ENCODE measurements around the gene PPP2R5C.

Gene PPP2R5C

DNA sequence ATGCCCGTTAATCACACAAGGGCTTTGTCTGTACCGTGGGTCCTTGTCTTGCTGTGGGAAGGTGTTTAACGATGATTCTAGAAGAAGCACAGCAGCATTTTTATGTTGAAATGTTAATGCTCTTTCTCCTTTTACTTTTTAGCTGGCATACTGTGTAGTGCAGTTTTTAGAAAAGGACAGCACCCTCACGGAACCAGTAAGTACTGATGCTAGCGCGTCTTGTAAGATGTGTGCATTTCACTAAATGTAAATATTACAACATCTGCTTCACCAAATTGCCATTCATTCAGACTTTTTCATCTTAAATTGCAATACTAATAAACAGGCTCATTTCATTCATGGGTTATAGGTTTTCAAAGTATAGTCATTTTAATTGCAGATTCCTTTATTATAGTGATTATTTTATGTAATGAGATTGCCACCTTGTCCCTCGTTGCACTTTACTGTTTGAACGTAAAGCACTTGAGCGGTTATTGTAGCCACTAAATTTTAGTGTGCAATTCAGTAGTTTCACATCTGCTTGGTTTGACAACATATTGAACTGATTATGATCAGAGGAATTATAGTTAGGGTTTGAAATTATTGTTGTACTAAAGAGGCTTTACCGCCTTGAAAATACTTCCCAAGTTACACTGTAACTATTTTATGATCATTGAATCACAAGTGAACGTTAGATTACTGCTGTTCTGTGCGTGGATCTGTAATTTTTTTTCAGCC, 133.0 kb downstream of the PPP2R5C start:
- no peak for DNase-seq

DNA sequence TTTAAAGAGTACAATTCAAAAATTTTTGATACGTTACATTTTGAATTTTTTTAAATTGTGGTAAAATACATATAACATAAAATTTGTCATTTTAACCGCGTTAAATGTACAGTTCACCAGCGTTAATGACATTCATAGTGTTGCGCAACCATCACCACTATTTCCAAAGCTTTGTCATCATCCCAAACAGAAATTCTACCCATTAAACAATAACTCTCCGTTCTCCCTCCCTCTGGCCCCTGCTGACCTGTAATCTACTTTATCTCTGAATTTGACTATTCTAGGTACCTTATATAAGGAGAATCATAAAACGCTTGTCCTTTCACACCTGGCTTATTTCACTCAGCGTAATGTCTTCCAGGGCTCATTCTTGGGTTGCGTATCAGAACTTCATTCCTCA, 133.7 kb downstream of the PPP2R5C start:
- DNase-seq = no peak

DNA sequence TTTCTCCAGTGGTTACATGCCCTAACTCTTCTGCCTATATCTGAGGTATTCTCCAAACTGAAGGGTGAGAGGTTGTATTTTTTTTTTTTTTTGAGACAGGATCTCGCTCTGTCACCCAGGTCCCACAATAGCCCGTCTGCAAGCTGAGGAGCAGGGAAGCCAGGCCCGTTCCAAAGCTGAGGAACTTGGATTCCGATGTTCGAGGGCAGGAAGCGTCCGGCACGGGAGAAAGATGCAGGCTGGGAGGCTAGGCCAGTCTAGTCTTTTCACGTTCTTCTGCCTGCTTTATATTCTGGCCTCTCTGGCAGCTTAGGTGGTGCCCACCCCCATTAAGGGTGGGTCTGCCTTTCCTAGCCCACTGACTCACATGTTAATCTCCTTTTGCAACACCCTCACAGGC, 135.8 kb downstream of the PPP2R5C start:
- no peak for DNase-seq

GRCh38 chr14:101898416-101898815, 136.9 kb downstream of the PPP2R5C start:
- no peak for DNase-seq

DNA sequence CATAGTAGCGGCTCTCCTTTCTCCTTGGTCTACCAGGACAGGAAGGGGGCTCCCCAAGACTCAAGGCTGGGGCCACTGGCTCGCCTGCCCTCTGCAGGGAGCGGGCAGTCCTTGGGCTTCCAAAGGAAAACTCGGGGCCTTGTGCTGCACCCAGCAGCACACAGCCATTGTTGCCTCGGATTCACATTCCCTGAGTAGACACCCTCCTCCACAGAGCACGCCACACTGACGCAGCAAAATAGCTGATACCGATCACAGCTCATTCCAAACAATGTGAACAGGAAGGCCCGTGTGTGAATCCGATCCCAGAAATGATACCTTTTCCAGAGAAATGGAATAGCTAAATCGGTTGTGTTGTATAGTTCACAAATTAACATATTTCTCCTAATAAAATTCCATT, 137.8 kb downstream of the PPP2R5C start:
- DNase-seq = no peak

DNA sequence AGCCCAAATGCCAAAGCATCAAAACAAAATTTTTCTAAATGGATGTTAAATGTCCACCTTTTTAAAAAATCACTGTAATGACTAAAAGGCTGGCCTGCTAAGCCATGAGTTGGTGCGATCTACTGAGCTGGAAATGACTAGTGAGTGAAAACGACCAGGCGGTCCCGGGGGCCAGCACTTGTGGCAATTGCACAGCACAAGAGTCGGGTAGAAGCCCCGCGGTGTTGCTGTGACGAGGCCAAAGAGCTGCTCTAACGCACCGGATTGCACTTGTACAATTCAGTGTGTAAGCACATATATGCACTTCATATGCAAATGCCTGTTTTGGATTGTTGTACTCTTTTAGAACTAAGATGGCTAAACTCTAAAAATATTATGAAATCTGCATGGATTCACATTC, 138.7 kb downstream of the PPP2R5C start:
- DNase-seq = no peak

- no peak for DNase-seq
Measured at GRCh38 chr14:101903111-101903561, 141.6 kb downstream of the PPP2R5C start.

DNA sequence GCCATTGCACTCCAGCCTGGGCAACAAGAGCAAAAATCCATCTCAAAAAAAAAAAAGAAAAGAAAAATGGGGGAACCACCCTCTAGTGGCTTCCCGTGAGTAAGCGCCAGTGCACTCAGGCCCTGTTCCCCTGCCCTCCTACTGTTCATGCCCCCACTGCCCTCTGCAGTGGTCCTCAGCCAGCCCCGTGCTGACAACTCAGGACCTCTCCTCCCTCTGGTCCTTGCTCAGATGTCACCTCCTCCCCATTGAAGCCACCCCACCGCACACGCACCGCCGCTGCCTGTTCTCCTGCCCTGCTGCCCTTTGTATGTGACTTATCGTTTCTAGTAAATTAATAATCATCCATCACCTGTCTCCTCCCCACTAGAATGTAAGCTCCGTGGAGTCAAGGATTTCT, 144.1 kb downstream of the PPP2R5C start:
- no peak for DNase-seq

DNA sequence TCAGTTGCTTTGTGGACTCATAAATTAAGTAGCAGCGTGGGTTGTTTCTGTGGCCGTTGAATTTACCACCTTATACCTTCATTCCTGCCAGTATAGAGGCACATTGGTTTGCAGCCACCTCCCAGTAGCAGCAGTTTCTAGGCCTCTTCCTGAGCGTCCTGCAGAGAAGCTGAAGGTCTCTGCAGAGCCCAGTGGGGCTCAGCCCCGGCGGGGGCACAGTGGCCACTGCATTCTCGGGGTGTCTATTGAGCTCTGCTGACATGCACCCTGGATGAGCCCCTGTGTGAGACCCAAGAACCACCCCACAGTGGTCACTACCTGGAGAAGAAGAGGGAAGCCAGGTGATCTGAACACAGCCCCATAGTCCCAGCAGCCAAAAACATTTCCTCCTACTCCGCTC, 145.1 kb downstream of the PPP2R5C start:
- no peak for DNase-seq

DNA sequence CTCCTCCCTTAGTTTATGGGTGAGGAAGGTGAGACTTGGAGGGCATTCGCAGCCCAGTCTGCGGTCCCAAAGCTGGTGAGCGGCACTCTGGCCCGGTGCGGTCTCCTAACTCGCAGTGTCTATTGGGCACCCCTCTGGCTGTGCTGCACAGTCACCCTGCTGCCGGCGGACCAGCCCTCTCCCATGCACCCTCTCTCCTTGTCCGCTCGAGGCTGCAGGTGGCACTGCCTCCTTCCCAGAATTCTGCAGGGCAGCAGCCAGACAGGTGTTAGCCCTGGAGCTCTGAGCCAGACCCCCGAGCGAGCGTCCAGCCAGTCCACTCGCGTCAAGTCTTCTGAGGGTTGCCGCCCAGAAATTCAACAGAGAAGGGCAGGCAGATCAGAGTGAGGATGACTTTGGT, 146.1 kb downstream of the PPP2R5C start:
- DNase-seq = no peak

GRCh38 chr14:101908795-101909194, 147.3 kb downstream of the PPP2R5C start:
- DNase-seq = no peak

- no peak for DNase-seq
Measured at GRCh38 chr14:101909371-101910096, 148.0 kb downstream of the PPP2R5C start.

GRCh38 chr14:101912841-101913240, 151.3 kb downstream of the PPP2R5C start:
- DNase-seq = no peak

- no peak for DNase-seq
Measured at GRCh38 chr14:101914083-101914482, 152.6 kb downstream of the PPP2R5C start.

DNA sequence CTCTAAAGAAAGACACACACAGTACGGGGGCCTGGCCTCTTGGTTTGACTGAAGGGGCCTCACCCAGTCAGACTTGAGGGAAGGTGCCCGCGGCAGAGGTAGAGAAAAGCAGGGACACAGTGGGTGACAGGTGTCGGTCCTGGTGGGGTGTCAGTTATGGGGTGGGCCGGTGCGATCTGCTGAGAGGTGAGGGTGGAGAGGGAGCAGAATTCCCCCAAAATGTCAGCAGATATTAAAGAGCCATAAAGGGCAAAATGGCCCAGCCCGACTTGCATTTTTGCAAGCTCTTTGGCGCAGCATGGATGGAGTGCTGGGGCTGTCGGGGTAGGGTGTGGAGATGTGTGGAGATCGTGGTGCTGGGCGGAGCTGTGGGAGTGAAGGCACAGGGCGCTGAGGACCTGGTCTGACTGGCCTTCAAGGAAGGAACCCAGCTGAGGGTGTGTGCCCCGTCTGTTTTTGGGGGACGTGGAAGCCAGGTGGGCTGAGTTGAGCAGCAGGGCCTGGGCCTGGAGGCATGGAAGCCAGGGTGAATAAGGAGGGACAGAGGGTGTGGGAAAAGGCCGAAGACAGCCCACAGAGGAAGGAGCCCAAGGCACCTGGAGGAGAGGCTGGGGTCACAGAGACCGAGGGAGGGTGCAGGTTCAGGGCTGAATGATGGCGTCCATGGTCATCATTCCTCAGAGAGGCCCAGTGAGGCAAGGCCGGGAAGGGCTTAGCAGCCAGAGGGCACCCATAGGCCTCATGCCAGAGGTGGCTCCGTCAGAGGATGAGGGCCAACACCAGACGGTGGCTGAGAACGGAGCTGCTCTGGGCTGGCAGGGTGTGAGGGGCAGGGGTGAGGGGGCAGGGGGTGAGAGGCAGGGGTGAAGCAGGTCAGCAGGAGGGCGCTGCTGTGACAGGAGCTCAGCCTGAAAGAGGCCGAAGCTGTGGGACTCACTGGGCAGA, 154.6 kb downstream of the PPP2R5C start:
- DNase-seq = no peak

DNA sequence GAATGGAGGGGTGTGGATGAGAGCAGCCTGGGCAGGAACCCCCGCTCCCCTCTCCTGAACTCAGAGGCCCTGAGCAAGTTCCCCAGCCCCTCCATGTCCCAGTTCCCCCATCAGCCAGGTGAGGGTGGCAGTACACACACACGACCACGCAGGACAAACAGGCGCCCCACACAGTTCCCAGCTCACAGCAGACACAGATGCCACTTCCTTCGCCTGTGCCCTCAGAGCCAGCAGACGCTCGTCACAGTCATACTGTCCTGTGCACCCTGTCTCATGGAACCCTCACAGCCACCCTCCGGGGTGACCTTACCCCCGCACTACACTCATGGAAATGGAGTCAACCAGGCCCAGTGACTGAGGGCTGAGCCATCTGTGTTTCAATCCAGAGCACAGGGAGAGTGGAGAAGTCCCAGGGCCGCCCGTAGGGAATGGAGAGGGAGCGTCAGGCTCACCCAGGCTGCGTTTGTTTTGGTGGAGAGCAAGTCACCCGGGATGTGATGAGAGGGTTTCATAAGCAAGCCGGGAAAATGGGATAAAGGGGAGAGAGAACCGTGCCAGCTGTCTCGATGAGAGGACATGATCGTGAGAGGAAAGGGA, 155.4 kb downstream of the PPP2R5C start:
- DNase-seq = no peak

DNA sequence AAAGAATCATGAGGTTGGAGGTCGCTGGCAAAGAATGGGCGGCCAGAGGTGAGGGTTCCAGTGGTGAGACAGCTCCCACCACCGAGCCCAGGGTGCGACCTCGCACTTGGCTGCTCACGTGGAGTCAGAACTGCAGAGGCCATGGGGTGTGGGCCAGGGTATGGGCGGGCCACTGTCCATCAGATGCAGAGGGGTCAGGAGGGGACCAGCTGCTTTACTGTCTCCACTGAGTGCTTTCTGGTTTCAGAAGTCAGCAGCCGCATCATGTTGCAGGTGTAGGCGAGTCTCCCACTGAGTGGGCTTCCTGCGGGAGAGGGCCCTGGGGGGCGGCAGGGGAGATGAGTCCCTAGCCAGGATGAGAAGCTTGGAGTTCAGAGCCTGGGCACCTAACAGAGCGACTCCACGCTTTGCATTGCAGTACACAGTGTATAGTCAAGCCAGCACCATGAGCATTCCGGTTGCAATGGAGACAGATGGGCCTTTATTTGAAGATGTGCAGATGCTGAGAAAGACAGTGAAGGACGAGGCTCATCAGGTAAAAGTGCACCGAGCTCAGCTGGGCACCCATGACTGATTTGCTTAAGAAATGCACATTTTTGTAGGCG, 156.0 kb downstream of the PPP2R5C start:
- DNase-seq = no peak

DNA sequence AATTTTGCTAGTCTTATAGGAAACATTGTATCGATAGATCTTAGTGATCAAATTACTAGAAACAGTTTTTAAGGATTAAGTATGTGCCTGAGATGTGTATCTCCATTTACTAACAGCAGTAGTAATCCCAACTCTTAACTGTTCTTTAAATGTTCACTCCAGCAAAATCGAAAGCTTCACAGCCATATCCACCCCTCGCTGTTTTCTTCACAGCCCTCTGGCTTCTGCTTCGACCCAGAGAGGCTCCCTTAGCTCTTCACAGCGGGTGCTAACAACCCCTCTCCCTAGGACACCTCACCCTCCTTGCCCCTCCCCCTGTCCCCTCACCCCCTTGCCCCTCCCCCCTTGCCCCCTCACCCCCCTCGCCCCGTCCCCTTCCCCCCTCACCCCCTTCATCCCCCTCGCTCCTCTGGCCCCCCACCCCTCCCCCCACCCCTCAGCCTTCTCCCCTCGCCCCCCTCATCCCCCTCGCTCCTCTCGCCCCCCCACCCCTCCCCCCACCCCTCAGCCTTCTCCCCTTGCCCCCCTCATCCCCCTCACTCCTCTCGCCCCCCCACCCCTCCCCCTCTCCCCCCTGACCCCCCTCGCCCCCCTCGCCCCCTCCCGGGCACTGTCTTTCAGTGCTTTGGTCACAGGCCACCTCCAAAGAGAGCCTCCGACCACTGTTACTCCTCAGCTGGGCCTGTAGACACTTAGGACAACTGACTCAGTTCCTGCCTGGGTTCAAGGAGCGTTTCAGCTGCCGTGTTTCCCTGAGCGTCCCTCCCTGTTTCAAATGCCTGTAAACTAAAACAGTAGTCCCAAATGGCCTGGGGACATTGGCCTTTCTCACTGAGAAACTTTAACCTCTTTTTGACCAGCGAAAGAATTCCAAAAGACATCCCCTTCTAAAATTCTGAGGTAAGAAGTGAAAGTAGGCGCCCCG, 156.8 kb downstream of the PPP2R5C start:
- DNase-seq = no peak

DNA sequence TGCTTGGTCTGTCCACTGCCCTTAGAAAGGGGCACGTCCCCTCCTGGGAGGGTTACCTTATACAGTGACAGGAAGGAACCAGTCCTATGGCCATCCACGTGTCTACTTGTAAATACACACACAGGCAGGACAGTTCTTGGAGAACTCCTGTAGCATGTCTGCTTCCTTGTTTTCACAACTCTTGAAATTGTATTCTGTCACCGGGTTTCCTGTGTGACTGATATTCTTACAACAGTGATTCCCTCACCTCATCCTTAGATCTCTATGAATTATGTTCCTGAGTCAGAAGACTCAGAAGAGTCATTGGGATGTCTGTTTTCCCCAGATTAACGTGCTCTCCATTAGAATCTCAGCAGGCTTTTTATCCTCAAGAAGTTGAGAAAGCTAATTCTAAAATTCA, 158.8 kb downstream of the PPP2R5C start:
- no peak for DNase-seq

DNA sequence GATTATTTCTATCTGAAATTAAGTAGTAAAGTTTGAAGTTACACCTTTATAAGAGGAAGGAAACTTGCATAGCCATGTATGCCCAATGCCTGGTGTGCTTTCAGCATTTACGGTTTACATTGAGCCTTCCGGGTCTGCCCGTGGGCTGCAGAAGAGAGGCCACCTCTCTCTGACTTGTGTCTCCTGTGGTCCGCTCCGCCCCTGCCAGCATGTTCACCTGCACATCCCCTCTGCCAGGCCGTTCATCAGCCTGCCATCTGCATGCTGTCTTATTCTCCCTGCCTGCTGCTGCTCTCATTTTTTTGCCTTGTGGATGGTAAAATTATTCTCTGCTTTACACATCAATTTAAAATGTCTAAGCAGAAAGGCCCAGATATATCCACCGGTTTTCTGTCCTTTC, 161.4 kb downstream of the PPP2R5C start:
- no peak for DNase-seq

DNA sequence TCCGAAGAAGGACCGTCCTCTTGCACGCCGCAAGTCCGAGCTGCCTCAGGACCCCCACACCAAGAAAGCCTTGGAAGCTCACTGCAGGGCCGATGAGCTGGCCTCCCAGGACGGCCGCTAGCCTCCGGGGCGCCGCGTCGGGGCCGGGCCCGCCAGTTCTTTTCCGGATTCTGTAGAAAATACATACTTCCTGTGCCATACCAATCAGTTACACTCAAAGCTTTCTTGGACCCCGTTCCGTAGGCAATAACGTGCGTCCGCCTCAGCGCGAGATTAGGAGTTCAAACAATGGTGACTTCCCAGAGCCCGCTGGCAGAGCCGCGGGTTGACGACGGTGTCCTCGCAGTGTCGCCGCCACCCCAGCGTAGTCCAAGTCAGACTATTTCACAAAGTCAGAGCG, 163.6 kb downstream of the PPP2R5C start:
- DNase-seq = no peak
